Esophagus muscularis mucosa (tissue), 4 donors: ENCODE data around the gene AUNIP.

ENCODE experiments used
- EP300 ChIP-seq: sonication (generic); formaldehyde crosslinking; IDR thresholded peaks from one replicate; pipeline ENCODE4 v1.6.1; 2017; ENCODE audit warnings: antibody characterized with exemption
- POLR2A ChIP-seq: fragments of 450-650 bp; IDR thresholded peaks from one replicate; pipeline ENCODE4 v1.6.1; 2017; ENCODE audit warnings: antibody characterized with exemption, moderate library complexity, mild to moderate bottlenecking, low read depth
- TF ChIP-seq, protein P1 (sequence below), 3 experiments: fragments of 200-600 bp in 2 of 3; fragments of 450-650 bp in 1 of 3; sonication (generic) in 2 of 3; IDR thresholded peaks; one replicate each; pipeline ENCODE4 v1.5.1; 2017 to 2019; ENCODE audit warnings: antibody characterized with exemption in 3 of 3, mild to moderate bottlenecking in 2 of 3, moderate library complexity in 1 of 3

DNA sequence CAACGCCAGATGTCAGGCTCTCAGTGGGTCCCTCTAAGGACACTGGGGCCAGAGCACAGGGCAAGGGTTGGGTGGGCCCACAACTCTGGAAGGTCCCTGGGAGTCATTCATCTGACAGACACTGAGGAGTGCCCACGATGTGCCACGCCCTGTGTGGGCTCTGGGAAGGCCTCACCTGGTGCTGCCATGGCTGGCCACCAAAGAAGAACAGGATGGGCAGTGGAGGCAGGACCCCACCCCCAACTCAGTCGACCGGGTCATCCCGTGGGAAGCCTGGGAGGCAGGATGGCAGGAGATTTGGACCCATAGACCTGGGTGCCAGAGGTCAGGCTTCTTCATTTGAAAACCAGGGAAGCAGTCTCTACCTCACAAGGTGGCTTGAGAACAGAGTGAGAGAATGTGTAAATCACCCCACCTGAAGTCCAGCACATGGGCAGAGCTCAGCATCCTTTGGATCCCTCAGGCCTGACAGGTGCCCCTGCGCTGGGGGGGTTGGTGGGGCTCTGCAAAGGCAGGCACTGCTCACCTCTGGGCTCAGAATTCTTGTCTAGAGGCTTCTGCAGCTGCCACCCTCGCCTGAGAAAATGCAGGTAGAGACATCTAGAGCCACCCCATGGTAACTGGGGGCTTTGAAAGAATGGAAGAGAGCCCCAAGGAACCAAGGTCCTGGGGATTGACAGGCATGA is 60.4 kb downstream of the AUNIP start:
- TF ChIP-seq, protein P1, sequence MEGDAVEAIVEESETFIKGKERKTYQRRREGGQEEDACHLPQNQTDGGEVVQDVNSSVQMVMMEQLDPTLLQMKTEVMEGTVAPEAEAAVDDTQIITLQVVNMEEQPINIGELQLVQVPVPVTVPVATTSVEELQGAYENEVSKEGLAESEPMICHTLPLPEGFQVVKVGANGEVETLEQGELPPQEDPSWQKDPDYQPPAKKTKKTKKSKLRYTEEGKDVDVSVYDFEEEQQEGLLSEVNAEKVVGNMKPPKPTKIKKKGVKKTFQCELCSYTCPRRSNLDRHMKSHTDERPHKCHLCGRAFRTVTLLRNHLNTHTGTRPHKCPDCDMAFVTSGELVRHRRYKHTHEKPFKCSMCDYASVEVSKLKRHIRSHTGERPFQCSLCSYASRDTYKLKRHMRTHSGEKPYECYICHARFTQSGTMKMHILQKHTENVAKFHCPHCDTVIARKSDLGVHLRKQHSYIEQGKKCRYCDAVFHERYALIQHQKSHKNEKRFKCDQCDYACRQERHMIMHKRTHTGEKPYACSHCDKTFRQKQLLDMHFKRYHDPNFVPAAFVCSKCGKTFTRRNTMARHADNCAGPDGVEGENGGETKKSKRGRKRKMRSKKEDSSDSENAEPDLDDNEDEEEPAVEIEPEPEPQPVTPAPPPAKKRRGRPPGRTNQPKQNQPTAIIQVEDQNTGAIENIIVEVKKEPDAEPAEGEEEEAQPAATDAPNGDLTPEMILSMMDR (IDR thresholded peaks at IDR 0.05): no peak
- TF ChIP-seq EP300: no peak
- TF ChIP-seq POLR2A: no peak
